K562 (cell line): ENCODE data around the gene MMP24OS. TPM values are rescaled to one million over a fixed set of nuclear protein-coding genes. Genes with fewer than 3 reads are reported as not detected.

Source experiments
- BCLAF1 ChIP-seq, 2 experiments: fragments of 450-650 bp in 1 of 2; IDR thresholded peaks; 2 replicates each; pipeline ENCODE4 v1.6.1; 2011 to 2017; ENCODE audit warnings: low read depth in 2 of 2, antibody characterized with exemption in 1 of 2, borderline replicate concordance in 1 of 2, low read length in 1 of 2, mild to moderate bottlenecking in 1 of 2, mixed read lengths in 1 of 2; ENCODE audit not compliant: control insufficient read depth in 1 of 2
- BRF2 ChIP-seq: IDR thresholded peaks from 3 replicates; pipeline ENCODE4 v1.6.1; 2011; ENCODE audit warnings: borderline replicate concordance, mild to moderate bottlenecking; ENCODE audit not compliant: insufficient read length, insufficient read depth
- CHD2 ChIP-seq: IDR thresholded peaks from 2 replicates; pipeline ENCODE4 v1.6.1; 2011; ENCODE audit warnings: low read depth, low read length
- E2F6 ChIP-seq, 2 experiments: IDR thresholded peaks; 2 replicates each; pipeline ENCODE4 v1.6.1; 2011; ENCODE audit warnings: borderline replicate concordance in 1 of 2, control low read depth in 1 of 2, low read depth in 1 of 2, low read length in 1 of 2, mild to moderate bottlenecking in 1 of 2, mixed read lengths in 1 of 2, moderate library complexity in 1 of 2; ENCODE audit not compliant: insufficient read depth in 1 of 2, insufficient read length in 1 of 2, poor library complexity in 1 of 2, severe bottlenecking in 1 of 2; ENCODE audit errors: extremely low read depth in 1 of 2
- GATAD2A ChIP-seq: fragments of 450-650 bp; IDR thresholded peaks from 2 replicates; pipeline ENCODE4 v1.6.1; 2017
- HDAC1 ChIP-seq, 2 experiments: fragments of 450-650 bp; IDR thresholded peaks; 2 replicates each; pipeline ENCODE4 v1.6.1; 2016 to 2017; ENCODE audit warnings: inconsistent platforms in 1 of 2, mild to moderate bottlenecking in 1 of 2, moderate library complexity in 1 of 2
- HMG20A ChIP-seq: fragments of 450-650 bp; formaldehyde crosslinking; conservative IDR thresholded peaks from 2 replicates; pipeline ENCODE4 v1.4.0; 2020; ENCODE audit warnings: mild to moderate bottlenecking, mixed read lengths
- NR3C1 ChIP-seq: sonication (generic); formaldehyde crosslinking; IDR thresholded peaks from 2 replicates; pipeline ENCODE4 v1.8.1; 2022; ENCODE audit warnings: missing genetic modification reagents
- PHB ChIP-seq: fragments of 250-450 bp; sonication (Bioruptor Pico); IDR thresholded peaks from 2 replicates; pipeline ENCODE4 v1.5.0; 2021
- PHF8 ChIP-seq: fragments of 200-600 bp; sonication (generic); IDR thresholded peaks from 2 replicates; pipeline ENCODE4 v1.6.1; 2012; ENCODE audit warnings: mixed run types, mild to moderate bottlenecking, inconsistent platforms, low read length, moderate library complexity, borderline replicate concordance
- PYGO2 ChIP-seq: fragments of 450-650 bp; IDR thresholded peaks from 2 replicates; pipeline ENCODE4 v1.6.1; 2016; ENCODE audit warnings: mild to moderate bottlenecking, missing genetic modification characterization, moderate library complexity, missing compliant biosample characterization
- RCOR1 ChIP-seq, 2 experiments: IDR thresholded peaks; 2 replicates each; pipeline ENCODE4 v1.6.1; 2012; ENCODE audit warnings: low read depth in 2 of 2, low read length in 2 of 2, borderline replicate concordance in 1 of 2, improper control_type of control experiment in 1 of 2
- SP2 ChIP-seq: IDR thresholded peaks from 2 replicates; pipeline ENCODE4 v1.6.1; 2011; ENCODE audit warnings: mild to moderate bottlenecking, low read depth, low read length, moderate library complexity; ENCODE audit not compliant: poor library complexity, severe bottlenecking; ENCODE audit errors: extremely low read depth
- SRF ChIP-seq, 2 experiments: fragments of 250-450, 450-650 bp in 1 of 2; sonication (Bioruptor Pico) in 1 of 2; sonication (generic) in 1 of 2; formaldehyde crosslinking; IDR thresholded peaks; 2 replicates each; pipeline versions ENCODE4 v1.5.0 to v1.5.1; 2020 to 2022; ENCODE audit warnings: mild to moderate bottlenecking in 1 of 2, missing genetic modification reagents in 1 of 2
- TAF15 ChIP-seq: fragments of 200-400 bp; formaldehyde crosslinking; IDR thresholded peaks from 2 replicates; pipeline ENCODE4 v1.6.1; 2017; ENCODE audit warnings: mild to moderate bottlenecking, low read depth, low read length, moderate library complexity
- THAP7 ChIP-seq: fragments of 250-450 bp; sonication (Bioruptor Pico); IDR thresholded peaks from 2 replicates; pipeline ENCODE4 v1.5.0; 2021
- THRA ChIP-seq: fragments of 450-650 bp; IDR thresholded peaks from 2 replicates; pipeline ENCODE4 v1.6.1; 2017; ENCODE audit warnings: mild to moderate bottlenecking, moderate library complexity
- ZFP1 ChIP-seq: fragments of 450-650 bp; formaldehyde crosslinking; IDR thresholded peaks from 2 replicates; pipeline ENCODE4 v1.4.0; 2020; ENCODE audit warnings: mild to moderate bottlenecking, mixed read lengths
- ZKSCAN1 ChIP-seq: fragments of 150-350 bp; IDR thresholded peaks from 2 replicates; pipeline ENCODE4 v1.6.1; 2016; ENCODE audit warnings: low read depth, low read length
- polyA plus RNA-seq, 8 experiments: library from polyadenylated mRNA; depleted of rRNA in 4 of 8; stranded (reverse) in 5 of 8; unstranded in 3 of 8; fragments of >200 nt; fragmentation: Nextera tagmentation in 2 of 8; fragmentation: Illumina TruSeq in 1 of 8; extraction: Ambion mirVana in 2 of 8; extraction: Trizol in 1 of 8; gene quantifications; 2 replicates each; pipeline versions ENCODE4 v1.2.1 to v1.2.3, GENCODE V29; 2011 to 2014; ENCODE audit warnings: inconsistent platforms in 1 of 8, missing spikeins in 1 of 8
- total RNA-seq, 7 experiments: library from RNA; depleted of rRNA in 6 of 7; stranded (reverse); fragments of >200 nt in 6 of 7; fragmentation: Illumina TruSeq in 2 of 7; extraction: Trizol in 2 of 7; gene quantifications; 2 replicates each; pipeline versions ENCODE4 v1.2.1 to v1.2.3, GENCODE V29; 2011 to 2021; ENCODE audit warnings: low replicate concordance in 1 of 7

Gene MMP24OS
- total and polyA plus RNA-seq, 9 of the 15 experiments (the other 6 are each of a cell fraction or from before 2014, with no cell fraction given): 0.92 to 41.5 (median 11.4) TPM

GRCh38 chr20:35226884-35227681, 50.8 kb downstream of the MMP24OS start (continued):
- TF ChIP-seq THRA (no peak), PHF8 (no peak), BRF2 (no peak), SP2 (no peak), TAF15 (no peak), SRF (CRISPR knock-in tag; IDR thresholded peaks at IDR 0.05) (0 out of 4 replicates have a peak, but pooled peaks of 1 of the 2 experiments have one; percentile 42), PYGO2 (tag) (no peak), GATAD2A (no peak), HDAC1 (IDR thresholded peaks at IDR 0.05) (peak in 1 of 2 experiments; percentile 93; a peak in 2 of 4 replicates), ZKSCAN1 (no peak), BCLAF1 (IDR thresholded peaks at IDR 0.05; ENCODE audit: borderline replicate concordance in 1 of 2, control insufficient read depth in 1 of 2, low read depth in 2 of 2, low read length in 1 of 2) (no peak), E2F6 (IDR thresholded peaks at IDR 0.05; ENCODE audit: borderline replicate concordance in 1 of 2, extremely low read depth in 1 of 2, insufficient read depth in 1 of 2, insufficient read length in 1 of 2, low read depth in 1 of 2, low read length in 1 of 2, poor library complexity in 1 of 2, severe bottlenecking in 1 of 2) (peak in 1 of 2 experiments; percentile 85), NR3C1 (CRISPR knock-in tag) (peak; percentile 73; the same call in 1 of the 2 replicates), ZFP1 (CRISPR knock-in tag) (no peak), HMG20A (CRISPR knock-in tag) (no peak), CHD2 (no peak), THAP7 (CRISPR knock-in tag) (no peak), RCOR1 (IDR thresholded peaks at IDR 0.05; ENCODE audit: borderline replicate concordance in 1 of 2, low read depth in 2 of 2, low read length in 2 of 2) (0 out of 4 replicates have a peak, but pooled peaks of 1 of the 2 experiments have one; percentile 38), PHB (CRISPR knock-in tag) (no peak)
